ENCODE data around the gene MAP1LC3B2.

MAP1LC3B2 gene

GRCh38 chr12:116528065-116528464 lies 31.1 kb upstream of the MAP1LC3B2 start:
- Histone ChIP-seq H3K27ac (ENCODE audit: low read depth, low read length) (peak overlapping the region; percentile 63), H3K9ac (ENCODE audit: low read depth, low read length) (no peak overlapping the region), H3K27me3 (ENCODE audit: control insufficient read depth, insufficient read depth, low read length) (no peaks in the 10 kb centered on the region), H3K4me3 (ENCODE audit: low read depth, low read length) (no peak overlapping the region), H3K4me1 (ENCODE audit: control insufficient read depth, insufficient read depth, low read length) (peaks cover 17% of the 10 kb centered on the region), H3K36me3 (ENCODE audit: control insufficient read depth, insufficient read depth, low read length) (no peaks in the 10 kb centered on the region), H3K9me3 (ENCODE audit: control insufficient read depth, insufficient read depth, low read length) (no peaks in the 10 kb centered on the region)

GRCh38 chr12:116528498-116528897 lies 30.7 kb upstream of the MAP1LC3B2 start:
- Histone ChIP-seq H3K9me3 (ENCODE audit: control insufficient read depth, insufficient read depth, low read length) (no peaks in the 10 kb centered on the region), H3K4me3 (ENCODE audit: low read depth, low read length) (no peak overlapping the region), H3K27ac (ENCODE audit: low read depth, low read length) (peak overlapping the region; percentile 63), H3K27me3 (ENCODE audit: control insufficient read depth, insufficient read depth, low read length) (no peaks in the 10 kb centered on the region), H3K4me1 (ENCODE audit: control insufficient read depth, insufficient read depth, low read length) (peaks cover 17% of the 10 kb centered on the region), H3K36me3 (ENCODE audit: control insufficient read depth, insufficient read depth, low read length) (no peaks in the 10 kb centered on the region), H3K9ac (ENCODE audit: low read depth, low read length) (no peak overlapping the region)

- peaks cover 17% of the 10 kb centered on the region for H3K4me1 ChIP-seq (ENCODE audit: control insufficient read depth, insufficient read depth, low read length)
These were observed 30.1 kb upstream of the MAP1LC3B2 start for GRCh38 chr12:116529048-116529447.

GRCh38 chr12:116529686-116530085 lies 29.5 kb upstream of the MAP1LC3B2 start:
- Histone ChIP-seq H3K4me1 (ENCODE audit: control insufficient read depth, insufficient read depth, low read length) (peaks cover 18% of the 10 kb centered on the region), H3K27me3 (ENCODE audit: control insufficient read depth, insufficient read depth, low read length) (no peaks in the 10 kb centered on the region), H3K27ac (ENCODE audit: low read depth, low read length) (no peak overlapping the region)

More at GRCh38 chr12:116529048-116529447, 30.1 kb upstream of the MAP1LC3B2 start:
- no peak overlapping the region for H3K27ac ChIP-seq (ENCODE audit: low read depth, low read length)
- H3K9me3 ChIP-seq (ENCODE audit: control insufficient read depth, insufficient read depth, low read length), result no peaks in the 10 kb centered on the region
- H3K9ac ChIP-seq (ENCODE audit: low read depth, low read length), result no peak overlapping the region
- no peak overlapping the region for H3K4me3 ChIP-seq (ENCODE audit: low read depth, low read length)
- no peaks in the 10 kb centered on the region for H3K27me3 ChIP-seq (ENCODE audit: control insufficient read depth, insufficient read depth, low read length)
- no peaks in the 10 kb centered on the region for H3K36me3 ChIP-seq (ENCODE audit: control insufficient read depth, insufficient read depth, low read length)

GRCh38 chr12:116532428-116532827 lies 26.8 kb upstream of the MAP1LC3B2 start:
- Histone ChIP-seq H3K27ac (ENCODE audit: low read depth, low read length) (no peak overlapping the region), H3K27me3 (ENCODE audit: control insufficient read depth, insufficient read depth, low read length) (no peaks in the 10 kb centered on the region), H3K36me3 (ENCODE audit: control insufficient read depth, insufficient read depth, low read length) (no peaks in the 10 kb centered on the region), H3K4me1 (ENCODE audit: control insufficient read depth, insufficient read depth, low read length) (peaks cover 15% of the 10 kb centered on the region), H3K4me3 (ENCODE audit: low read depth, low read length) (no peak overlapping the region), H3K9me3 (ENCODE audit: control insufficient read depth, insufficient read depth, low read length) (no peaks in the 10 kb centered on the region), H3K9ac (ENCODE audit: low read depth, low read length) (no peak overlapping the region)

More at GRCh38 chr12:116529686-116530085, 29.5 kb upstream of the MAP1LC3B2 start:
- no peaks in the 10 kb centered on the region for H3K9me3 ChIP-seq (ENCODE audit: control insufficient read depth, insufficient read depth, low read length)
- no peak overlapping the region for H3K9ac ChIP-seq (ENCODE audit: low read depth, low read length)
- no peak overlapping the region for H3K4me3 ChIP-seq (ENCODE audit: low read depth, low read length)
- H3K36me3 ChIP-seq (ENCODE audit: control insufficient read depth, insufficient read depth, low read length), result no peaks in the 10 kb centered on the region

GRCh38 chr12:116532986-116533342 lies 26.2 kb upstream of the MAP1LC3B2 start:
- Histone ChIP-seq H3K36me3 (ENCODE audit: control insufficient read depth, insufficient read depth, low read length) (no peaks in the 10 kb centered on the region), H3K27me3 (ENCODE audit: control insufficient read depth, insufficient read depth, low read length) (no peaks in the 10 kb centered on the region), H3K9ac (ENCODE audit: low read depth, low read length) (no peak overlapping the region), H3K9me3 (ENCODE audit: control insufficient read depth, insufficient read depth, low read length) (no peaks in the 10 kb centered on the region), H3K27ac (ENCODE audit: low read depth, low read length) (no peak overlapping the region), H3K4me1 (ENCODE audit: control insufficient read depth, insufficient read depth, low read length) (peaks cover 15% of the 10 kb centered on the region), H3K4me3 (ENCODE audit: low read depth, low read length) (peak overlapping the region; percentile 88)

- peaks cover 17% of the 10 kb centered on the region for H3K4me1 ChIP-seq (ENCODE audit: control insufficient read depth, insufficient read depth, low read length)
- H3K27me3 ChIP-seq (ENCODE audit: control insufficient read depth, insufficient read depth, low read length), result no peaks in the 10 kb centered on the region
- no peaks in the 10 kb centered on the region for H3K9me3 ChIP-seq (ENCODE audit: control insufficient read depth, insufficient read depth, low read length)
- peak overlapping the region; percentile 68 for H3K9ac ChIP-seq (ENCODE audit: low read depth, low read length)
- H3K36me3 ChIP-seq (ENCODE audit: control insufficient read depth, insufficient read depth, low read length), result no peaks in the 10 kb centered on the region
- peak overlapping the region; percentile 70 for H3K27ac ChIP-seq (ENCODE audit: low read depth, low read length)
- H3K4me3 ChIP-seq (ENCODE audit: low read depth, low read length), result peak overlapping the region; percentile 88
These were observed 25.6 kb upstream of the MAP1LC3B2 start for GRCh38 chr12:116533343-116534251.

- Histone ChIP-seq H3K4me1 (ENCODE audit: control insufficient read depth, insufficient read depth, low read length) (peaks cover 26% of the 10 kb centered on the region), H3K9ac (ENCODE audit: low read depth, low read length) (0 out of 2 replicates have a peak overlapping the region, but pooled peaks have one; percentile 1), H3K4me3 (ENCODE audit: low read depth, low read length) (peak overlapping the region; percentile 88), H3K9me3 (ENCODE audit: control insufficient read depth, insufficient read depth, low read length) (no peaks in the 10 kb centered on the region), H3K27me3 (ENCODE audit: control insufficient read depth, insufficient read depth, low read length) (no peaks in the 10 kb centered on the region), H3K36me3 (ENCODE audit: control insufficient read depth, insufficient read depth, low read length) (no peaks in the 10 kb centered on the region), H3K27ac (ENCODE audit: low read depth, low read length) (peak overlapping the region; percentile 49)
These were observed 24.7 kb upstream of the MAP1LC3B2 start for GRCh38 chr12:116534311-116535121.

- no peak overlapping the region for H3K9ac ChIP-seq (ENCODE audit: low read depth, low read length)
- no peak overlapping the region for H3K27ac ChIP-seq (ENCODE audit: low read depth, low read length)
- H3K4me1 ChIP-seq (ENCODE audit: control insufficient read depth, insufficient read depth, low read length), result peaks cover 34% of the 10 kb centered on the region
- H3K9me3 ChIP-seq (ENCODE audit: control insufficient read depth, insufficient read depth, low read length), result no peaks in the 10 kb centered on the region
- H3K27me3 ChIP-seq (ENCODE audit: control insufficient read depth, insufficient read depth, low read length), result no peaks in the 10 kb centered on the region
- peak overlapping the region; percentile 88; the same call in 1 of the 2 replicates for H3K4me3 ChIP-seq (ENCODE audit: low read depth, low read length)
- no peaks in the 10 kb centered on the region for H3K36me3 ChIP-seq (ENCODE audit: control insufficient read depth, insufficient read depth, low read length)
These were observed 23.9 kb upstream of the MAP1LC3B2 start for GRCh38 chr12:116535241-116535640.

GRCh38 chr12:116537101-116537904 lies 21.9 kb upstream of the MAP1LC3B2 start:
- Histone ChIP-seq H3K27me3 (ENCODE audit: control insufficient read depth, insufficient read depth, low read length) (no peaks in the 10 kb centered on the region), H3K4me3 (ENCODE audit: low read depth, low read length) (no peak overlapping the region), H3K4me1 (ENCODE audit: control insufficient read depth, insufficient read depth, low read length) (peaks cover 38% of the 10 kb centered on the region), H3K9ac (ENCODE audit: low read depth, low read length) (no peak overlapping the region), H3K9me3 (ENCODE audit: control insufficient read depth, insufficient read depth, low read length) (no peaks in the 10 kb centered on the region), H3K36me3 (ENCODE audit: control insufficient read depth, insufficient read depth, low read length) (no peaks in the 10 kb centered on the region), H3K27ac (ENCODE audit: low read depth, low read length) (no peak overlapping the region)
